ENCODE data around the gene KRTAP4-12.
"Not testable (repeated sequence)": the region's sequence is repeated elsewhere in the genome, so short reads cannot be mapped to it uniquely, and the experiment has no call there.

The KRTAP4-12 gene

GRCh38 chr17:41123292-41123990, 541 bp downstream of the KRTAP4-12 start:
- DNase-seq = not testable (repeated sequence)

DNA sequence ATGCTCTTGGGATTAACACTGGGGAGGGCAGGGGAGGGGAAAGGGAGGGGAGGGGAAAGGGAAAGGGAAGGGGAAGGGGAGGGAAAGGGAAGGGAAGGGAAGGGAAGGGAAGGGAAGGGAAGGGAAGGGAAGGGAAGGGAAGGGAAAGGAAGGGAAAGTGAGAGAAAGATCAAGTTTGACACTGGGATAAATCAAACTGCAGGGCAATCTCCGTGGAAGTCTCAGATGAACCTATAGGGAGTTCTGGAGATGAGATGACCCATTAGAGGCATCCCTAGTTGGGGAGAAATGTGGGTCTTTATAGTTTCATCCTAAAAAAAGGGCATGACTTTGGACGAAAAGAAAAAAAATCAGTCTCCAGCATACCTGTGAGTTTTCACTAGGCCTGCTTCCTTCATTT, 2.2 kb downstream of the KRTAP4-12 start:
- DNase-seq = no peak

- DNase-seq = not testable (repeated sequence)
Measured at GRCh38 chr17:41119696-41120690, 4.0 kb downstream of the KRTAP4-12 start.

GRCh38 chr17:41118721-41119120, 5.3 kb downstream of the KRTAP4-12 start:
- DNase-seq = no peak

DNA sequence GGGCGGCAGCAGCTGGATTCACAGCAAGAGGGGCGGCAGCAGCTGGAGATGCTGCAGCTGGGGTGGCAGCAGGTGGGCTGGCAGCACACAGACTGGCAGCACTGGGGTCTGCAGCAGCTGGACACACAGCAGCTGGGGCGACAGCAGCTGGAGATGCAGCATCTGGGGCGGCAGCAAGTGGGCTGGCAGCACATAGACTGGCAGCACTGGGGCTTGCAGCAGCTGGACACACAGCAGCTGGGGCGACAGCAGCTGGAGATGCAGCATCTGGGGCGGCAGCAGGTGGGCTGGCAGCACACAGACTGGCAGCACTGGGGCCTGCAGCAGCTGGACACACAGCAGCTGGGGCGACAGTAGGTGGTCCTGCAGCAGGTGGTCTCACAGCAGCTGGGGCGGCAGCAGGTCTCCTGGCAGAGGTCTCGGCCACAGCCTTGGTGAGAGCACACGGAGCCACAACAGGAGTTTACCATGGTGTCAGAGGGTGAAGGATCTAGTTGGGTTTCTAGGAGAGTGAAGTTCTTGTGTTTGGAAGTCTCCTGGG, 6.1 kb downstream of the KRTAP4-12 start, which contains the start of gene KRTAP4-11:
Gene KRTAP4-11 (minus strand): TSS at position 528 of the 541 bp plus-strand sequence. CDS start 58 bp downstream, at position 470.
- not testable (repeated sequence) for DNase-seq

DNA sequence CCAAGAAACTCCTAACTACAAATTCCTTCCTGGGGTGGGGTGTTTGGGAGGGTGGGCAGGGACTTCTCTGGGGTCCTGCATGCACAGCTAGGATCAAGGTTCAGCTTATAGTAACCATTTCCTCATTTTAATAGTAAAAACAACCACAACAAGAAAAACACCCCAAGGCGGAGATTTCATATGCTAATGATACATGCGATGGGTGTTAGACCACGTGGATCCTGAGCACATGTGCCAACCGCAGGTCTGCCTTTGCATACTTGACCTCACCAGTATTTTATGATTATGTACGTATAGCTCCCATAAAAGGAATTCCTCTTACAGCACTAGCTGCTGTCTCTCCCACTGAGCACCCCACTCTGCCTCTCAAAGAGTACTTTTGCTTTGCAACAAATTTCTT, 7.7 kb downstream of the KRTAP4-12 start:
- no peak for DNase-seq

GRCh38 chr17:41111151-41111885, 12.7 kb downstream of the KRTAP4-12 start:
- no peak for DNase-seq

GRCh38 chr17:41108728-41109386, 15.1 kb downstream of the KRTAP4-12 start:
- not testable (repeated sequence) for DNase-seq

- DNase-seq = no peak
Measured at GRCh38 chr17:41107941-41108450, 16.0 kb downstream of the KRTAP4-12 start.

- DNase-seq = not testable (repeated sequence)
Measured at GRCh38 chr17:41105347-41105746, 18.6 kb downstream of the KRTAP4-12 start, which contains the start of gene KRTAP4-9. Gene KRTAP4-9 (plus strand): TSS chr17:41105389. CDS start chr17:41105389, 0 bp downstream.

DNA sequence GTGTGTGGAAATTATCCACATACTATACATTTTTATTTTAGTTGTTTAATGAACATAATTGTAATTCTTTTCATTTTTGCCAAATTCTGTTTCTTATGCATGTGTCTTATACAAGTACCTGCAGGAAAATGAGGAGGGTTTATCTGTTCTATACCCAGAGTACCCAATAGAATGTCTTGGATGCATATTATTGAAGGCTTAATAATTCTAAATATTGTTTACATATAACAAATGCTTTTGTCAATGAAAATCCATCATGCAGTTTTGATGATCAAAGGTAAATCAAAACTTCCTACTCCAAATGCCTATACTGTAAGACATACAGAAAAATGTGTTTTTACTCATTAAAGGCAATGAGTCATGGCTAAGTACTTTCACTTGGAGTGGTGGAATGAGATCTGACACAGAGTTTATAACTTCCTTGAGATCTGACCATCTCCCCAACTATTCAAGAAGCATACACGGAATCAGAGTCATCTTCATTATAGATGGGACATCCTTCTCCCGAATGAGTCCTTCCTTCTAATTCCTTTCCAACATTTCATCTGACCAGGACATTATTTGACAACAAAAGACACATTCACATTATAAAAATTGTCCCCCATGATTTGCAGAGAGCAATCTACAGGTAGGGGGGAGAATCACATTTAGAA, 19.5 kb downstream of the KRTAP4-12 start:
- DNase-seq = not testable (repeated sequence)

DNA sequence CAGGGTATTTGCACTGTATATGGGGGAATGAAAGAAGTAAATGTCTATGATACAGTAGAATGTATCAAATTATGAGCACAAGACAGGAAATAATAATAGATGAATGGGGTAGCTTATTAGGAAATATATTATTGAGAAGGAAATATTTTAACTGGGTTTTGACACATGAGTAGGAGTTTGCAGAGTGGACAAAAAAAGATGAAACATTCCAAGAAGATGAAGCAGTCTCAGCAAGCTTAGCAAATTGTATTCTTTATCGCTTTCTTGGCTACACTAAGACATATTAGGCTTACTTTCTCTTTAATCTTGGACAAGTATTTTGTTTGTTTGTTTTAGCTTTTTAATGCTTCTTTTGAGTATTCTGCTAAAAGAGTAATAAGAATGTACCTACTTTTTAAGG, 20.1 kb downstream of the KRTAP4-12 start:
- no peak for DNase-seq

DNA sequence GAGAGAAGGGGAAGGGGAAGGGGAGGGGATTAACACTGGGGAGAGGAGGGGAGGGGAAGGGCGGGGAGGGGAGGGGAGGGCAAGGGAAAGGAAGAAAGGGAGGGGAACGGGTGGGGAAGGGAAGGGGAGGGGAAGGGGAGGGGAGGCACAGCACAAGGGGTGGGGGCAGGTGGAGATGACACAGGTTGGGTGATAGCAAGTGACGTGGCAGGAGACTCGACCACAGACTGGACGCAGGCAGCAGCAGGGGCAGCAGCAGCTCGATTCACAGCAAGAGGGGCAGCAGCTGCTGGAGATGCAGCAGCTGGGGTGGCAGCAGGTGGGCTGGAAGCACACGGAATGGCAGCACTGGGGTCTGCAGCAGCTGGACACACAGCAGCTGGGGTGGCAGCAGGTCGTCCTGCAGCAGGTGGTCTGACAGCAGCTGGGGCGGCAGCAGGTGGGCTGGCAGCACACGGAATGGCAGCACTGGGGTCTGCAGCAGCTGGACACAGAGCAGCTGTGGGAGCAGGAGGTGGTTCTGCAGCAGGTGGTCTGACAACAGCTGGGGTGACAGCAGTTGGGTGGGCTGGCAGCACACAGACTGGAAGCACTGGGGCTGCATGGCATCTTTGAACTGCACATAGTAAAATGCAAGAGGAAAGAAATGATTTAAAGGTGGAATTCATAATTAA, 22.3 kb downstream of the KRTAP4-12 start, which contains the start of gene KRTAP4-16:
Gene KRTAP4-16 (minus strand): TSS at position 624 of the 674 bp plus-strand sequence. CDS start 0 bp downstream, at position 624.
- no peak for DNase-seq

DNA sequence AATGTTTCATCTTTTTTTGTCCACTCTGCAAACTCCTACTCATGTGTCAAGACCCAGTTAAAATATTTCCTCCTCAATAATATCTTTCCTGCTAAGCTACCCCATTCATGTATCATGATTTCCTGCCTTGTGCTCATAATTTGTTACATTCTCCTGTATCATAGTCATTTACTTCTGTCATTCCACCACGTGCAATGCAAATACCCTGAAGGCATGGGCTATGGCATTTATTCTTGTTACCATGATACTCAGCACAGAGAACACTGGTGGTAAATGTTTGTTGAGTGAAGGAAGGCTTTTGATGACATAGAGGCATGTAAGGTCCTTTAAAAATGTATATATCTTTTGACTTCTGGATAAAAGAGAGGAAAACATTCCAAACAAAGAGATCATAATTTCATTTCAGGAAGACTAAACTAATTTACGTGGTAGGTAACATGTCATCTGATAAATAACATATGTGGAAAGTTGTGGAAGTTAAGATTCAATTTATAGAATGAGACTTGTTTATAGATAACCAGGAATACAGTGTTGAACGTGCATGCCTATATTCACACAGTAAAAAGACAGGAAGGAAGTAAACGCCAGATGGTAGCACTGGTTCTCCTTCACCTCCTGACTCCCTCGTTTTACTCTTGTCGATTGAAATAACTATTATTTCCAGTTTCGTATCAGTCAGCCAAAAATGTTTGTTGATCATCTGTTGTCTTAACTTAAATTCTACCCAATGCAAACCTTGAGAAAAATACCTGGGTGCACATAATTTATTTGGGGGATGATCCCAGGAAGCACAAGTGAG, 24.1 kb downstream of the KRTAP4-12 start:
- DNase-seq = not testable (repeated sequence)

DNA sequence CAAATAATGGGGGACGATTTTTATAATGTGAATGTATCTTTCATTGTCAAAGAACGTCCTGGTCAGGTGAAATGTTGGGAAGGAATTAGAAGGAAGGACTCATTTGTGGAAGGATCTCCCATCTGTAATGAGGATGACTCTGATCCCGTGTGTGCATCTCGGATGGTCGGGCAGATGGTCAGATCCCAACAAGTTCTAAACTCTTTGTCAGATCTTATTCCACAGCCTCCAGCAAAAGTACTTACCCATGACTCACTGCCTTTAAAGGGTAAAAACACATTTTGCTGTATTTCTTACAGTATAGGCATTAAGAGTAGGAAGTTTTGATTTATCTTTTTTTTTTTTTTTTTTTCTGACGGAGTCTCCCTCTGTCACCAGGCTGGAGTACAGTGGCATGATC, 25.5 kb downstream of the KRTAP4-12 start:
- DNase-seq = no peak

DNA sequence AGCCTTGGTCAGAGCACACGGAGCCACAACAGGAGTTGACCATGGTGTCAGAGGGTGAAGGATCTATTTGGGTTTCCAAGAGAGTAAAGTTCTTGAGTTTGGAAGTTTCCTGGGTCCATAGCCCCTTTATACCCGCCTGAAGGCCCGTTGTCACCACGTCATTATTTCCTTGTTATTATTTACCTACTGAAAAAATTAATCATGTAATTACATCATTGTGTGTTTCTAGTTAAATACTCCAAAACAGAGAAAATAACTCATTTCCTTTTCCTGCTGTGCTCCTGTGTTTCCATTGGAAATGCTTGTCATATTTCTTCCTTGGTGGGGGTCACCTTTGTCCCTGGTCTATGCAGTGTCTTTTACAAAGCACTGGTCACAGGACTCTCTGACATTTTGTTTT, 25.9 kb downstream of the KRTAP4-12 start, which contains the start of gene KRTAP4-8:
Gene KRTAP4-8 (minus strand): TSS at position 101 of the 400 bp plus-strand sequence. CDS start 58 bp downstream, at position 43.
- DNase-seq = no peak

GRCh38 chr17:41096055-41096454, 27.9 kb downstream of the KRTAP4-12 start:
- DNase-seq = no peak

GRCh38 chr17:41088760-41089352, 35.1 kb downstream of the KRTAP4-12 start:
- not testable (repeated sequence) for DNase-seq
